HepG2 (cell line): Measurements from ENCODE around the gene LIF. TPM values are rescaled to one million over a fixed set of nuclear protein-coding genes. Genes with fewer than 3 reads are reported as not detected.
A peak's percentile ranks its signal among the peaks of the same experiment; 100 is the strongest.

Source experiments
- ARNT2 ChIP-seq: sonication (generic); formaldehyde crosslinking; IDR thresholded peaks from 2 replicates; pipeline ENCODE4 v1.8.0; 2022; ENCODE audit warnings: mild to moderate bottlenecking, low read depth, missing genetic modification reagents, moderate library complexity
- EP300 ChIP-seq, 3 experiments: sonication (generic) in 1 of 3; formaldehyde crosslinking in 1 of 3; IDR thresholded peaks; 2 replicates each; pipeline versions ENCODE4 v1.5.1 to v1.6.1; 2011 to 2020; ENCODE audit warnings: low read depth in 2 of 3, low read length in 2 of 3, borderline replicate concordance in 1 of 3, improper control_type of control experiment in 1 of 3, mild to moderate bottlenecking in 1 of 3, missing genetic modification reagents in 1 of 3, moderate library complexity in 1 of 3
- ETV5 ChIP-seq: IDR thresholded peaks from 2 replicates; pipeline ENCODE4 v1.6.1; 2018; ENCODE audit warnings: missing biosample characterization, missing genetic modification reagents, inconsistent platforms, borderline replicate concordance
- FOXP1 ChIP-seq, 2 experiments: fragments of 450-650 bp in 1 of 2; IDR thresholded peaks; 2 replicates each; pipeline ENCODE4 v1.6.1; 2017 to 2018; ENCODE audit warnings: antibody characterized with exemption in 1 of 2
- FOXP4 ChIP-seq: sonication (generic); formaldehyde crosslinking; IDR thresholded peaks from 2 replicates; pipeline ENCODE4 v1.4.0; 2020; ENCODE audit warnings: missing genetic modification reagents
- GATA4 ChIP-seq: sonication (generic); IDR thresholded peaks from 2 replicates; pipeline ENCODE4 v1.6.1; 2016; ENCODE audit warnings: antibody characterized with exemption, low read depth, borderline replicate concordance
- HHEX ChIP-seq: IDR thresholded peaks from 2 replicates; pipeline ENCODE4 v1.6.1; 2016; ENCODE audit warnings: control low read depth
- HNF1B ChIP-seq: sonication (generic); formaldehyde crosslinking; IDR thresholded peaks from 2 replicates; pipeline ENCODE4 v1.5.1; 2020; ENCODE audit warnings: mild to moderate bottlenecking, moderate library complexity, missing genetic modification reagents
- HNF4A ChIP-seq: sonication (generic); formaldehyde crosslinking; IDR thresholded peaks from 2 replicates; pipeline ENCODE4 v1.4.0; 2020; ENCODE audit warnings: missing genetic modification reagents
- MIER3 ChIP-seq: IDR thresholded peaks from 2 replicates; pipeline ENCODE4 v1.6.1; 2016; ENCODE audit warnings: missing compliant biosample characterization, borderline replicate concordance
- RARA ChIP-seq: IDR thresholded peaks from 2 replicates; pipeline ENCODE4 v1.6.1; 2016; ENCODE audit warnings: missing genetic modification reagents, missing compliant biosample characterization
- RXRB ChIP-seq: IDR thresholded peaks from 2 replicates; pipeline ENCODE4 v1.6.1; 2016; ENCODE audit warnings: borderline replicate concordance, missing genetic modification reagents, missing compliant biosample characterization
- SOX6 ChIP-seq, 2 experiments: fragments of 450-650 bp in 1 of 2; sonication (generic) in 1 of 2; formaldehyde crosslinking in 1 of 2; IDR thresholded peaks; 2 replicates each; pipeline versions ENCODE4 v1.4.0 to v1.6.1; 2017 to 2020; ENCODE audit warnings: antibody characterized with exemption in 1 of 2, mild to moderate bottlenecking in 1 of 2, missing genetic modification reagents in 1 of 2
- TAF1 ChIP-seq: sonication (generic); formaldehyde crosslinking; IDR thresholded peaks from 2 replicates; pipeline ENCODE4 v1.4.0; 2020; ENCODE audit warnings: missing genetic modification reagents
- TBP ChIP-seq: sonication (generic); formaldehyde crosslinking; IDR thresholded peaks from 2 replicates; pipeline ENCODE4 v1.5.0; 2020; ENCODE audit warnings: missing genetic modification reagents
- TBX2 ChIP-seq: sonication (generic); formaldehyde crosslinking; IDR thresholded peaks from 2 replicates; pipeline ENCODE4 v1.5.0; 2020; ENCODE audit warnings: missing genetic modification reagents, mild to moderate bottlenecking, borderline replicate concordance
- TCF7 ChIP-seq: sonication (generic); IDR thresholded peaks from 2 replicates; pipeline ENCODE4 v1.6.1; 2016; ENCODE audit warnings: antibody characterized with exemption, low read depth
- ZC3H13 ChIP-seq: sonication (generic); formaldehyde crosslinking; IDR thresholded peaks from 2 replicates; pipeline ENCODE4 v1.8.1; 2023; ENCODE audit warnings: mild to moderate bottlenecking, missing genetic modification reagents, moderate library complexity
- ZNF503 ChIP-seq: sonication (generic); formaldehyde crosslinking; IDR thresholded peaks from 2 replicates; pipeline ENCODE4 v1.4.0; 2020; ENCODE audit warnings: missing genetic modification reagents
- ZNF770 ChIP-seq: sonication (generic); formaldehyde crosslinking; IDR thresholded peaks from 2 replicates; pipeline ENCODE4 v1.5.0; 2020; ENCODE audit warnings: mild to moderate bottlenecking, missing genetic modification reagents
- polyA plus RNA-seq, 8 experiments: library from polyadenylated mRNA; depleted of rRNA in 3 of 8; stranded (reverse) in 7 of 8; unstranded in 1 of 8; fragments of >200 nt; fragmentation: Illumina TruSeq in 4 of 8; extraction: Trizol in 4 of 8; gene quantifications; 2 replicates each; pipeline versions ENCODE4 v1.2.1 to v1.2.3, GENCODE V29; 2011 to 2016; ENCODE audit warnings: low read depth in 4 of 8, missing spikeins in 1 of 8, mixed read lengths in 1 of 8; ENCODE audit not compliant: insufficient read depth in 1 of 8
- total RNA-seq, 5 experiments: library from RNA; depleted of rRNA; stranded (reverse); fragments of >200 nt; fragmentation: Illumina TruSeq; extraction: Trizol; gene quantifications; 2 replicates each; pipeline ENCODE4 v1.2.3, GENCODE V29; 2016; ENCODE audit warnings: low read depth in 1 of 5

The LIF gene
- total and polyA plus RNA-seq, 2 of the 13 experiments (the other 11 are each of a cell fraction or from before 2014, with no cell fraction given) = 3.6 to 8.5 TPM

- TF ChIP-seq HNF4A = peak; percentile 35
- TF ChIP-seq SOX6 (IDR thresholded peaks at IDR 0.05) = no peak
- TF ChIP-seq SOX6 (CRISPR knock-in tag; IDR thresholded peaks at IDR 0.05) = 0 out of 2 replicates have a peak, but pooled peaks have one; percentile 9
- TF ChIP-seq MIER3 (CRISPR knock-in tag) = 0 out of 2 replicates have a peak, but pooled peaks have one; percentile 15
- peak; percentile 36; the same call in 1 of the 2 replicates for TF ChIP-seq RXRB (CRISPR knock-in tag)
- TF ChIP-seq HNF1B = 0 out of 2 replicates have a peak, but pooled peaks have one; percentile 29
- TF ChIP-seq TBX2 (CRISPR knock-in tag) = no peak
- no peak for TF ChIP-seq TAF1 (CRISPR knock-in tag)
- TF ChIP-seq RARA (CRISPR knock-in tag) = peak; percentile 58
- no peak for TF ChIP-seq TBP
- TF ChIP-seq HHEX (CRISPR knock-in tag) = peak; percentile 83
- TF ChIP-seq ZC3H13 (CRISPR knock-in tag) = no peak
- TF ChIP-seq FOXP1 (IDR thresholded peaks at IDR 0.05) = no peak
- TF ChIP-seq FOXP1 (CRISPR knock-in tag; IDR thresholded peaks at IDR 0.05) = peak; percentile 17; the same call in 1 of the 2 replicates
- TF ChIP-seq FOXP4 (CRISPR knock-in tag) = 0 out of 2 replicates have a peak, but pooled peaks have one; percentile 10
- peak; percentile 61 for TF ChIP-seq ZNF503 (CRISPR knock-in tag)
- peak; percentile 26; the same call in 1 of the 2 replicates for TF ChIP-seq ETV5 (CRISPR knock-in tag)
- TF ChIP-seq TCF7 = peak; percentile 20; the same call in 1 of the 2 replicates
- 0 out of 2 replicates have a peak, but pooled peaks have one; percentile 28 for TF ChIP-seq GATA4
- peak in 1 of 2 experiments; percentile 11; a peak in 1 of 4 replicates for TF ChIP-seq EP300 (IDR thresholded peaks at IDR 0.05; ENCODE audit: low read depth in 2 of 2, low read length in 2 of 2)
- TF ChIP-seq EP300 (CRISPR knock-in tag; IDR thresholded peaks at IDR 0.05; ENCODE audit: borderline replicate concordance) = no peak
- no peak for TF ChIP-seq ZNF770
- TF ChIP-seq ARNT2 (CRISPR knock-in tag) = no peak
Measured at GRCh38 chr22:30195245-30196140, 51.1 kb downstream of the LIF start (continued).
